Vagina (tissue), 2 donors: ENCODE data around the gene SLC8A1.

Source experiments
- CTCF ChIP-seq, 3 experiments: fragments of 450-650 bp in 2 of 3; fragments of 200-600 bp in 1 of 3; sonication (generic) in 1 of 3; IDR thresholded peaks; one replicate each; pipeline ENCODE4 v1.5.1; 2017 to 2019; ENCODE audit warnings: antibody characterized with exemption in 3 of 3, mild to moderate bottlenecking in 2 of 3, moderate library complexity in 2 of 3
- POLR2AphosphoS5 ChIP-seq, 2 donors: sonication (generic); formaldehyde crosslinking; IDR thresholded peaks; one replicate each; pipeline ENCODE4 v1.9.0; 2017; ENCODE audit warnings: antibody characterized with exemption in 2 of 2, mild to moderate bottlenecking in 2 of 2, low read depth in 1 of 2; ENCODE audit not compliant: insufficient read depth in 1 of 2

GRCh38 chr2:40201425-40201824, 250.5 kb downstream of the SLC8A1 start:
- TF ChIP-seq CTCF (IDR thresholded peaks at IDR 0.05) (no peak), POLR2AphosphoS5 (IDR thresholded peaks at IDR 0.05; ENCODE audit: insufficient read depth in 1 of 2, low read depth in 1 of 2) (no peak)
